Stimulated activated CD8-positive, alpha-beta memory T cell treated with anti-CD3 and anti-CD28 coated beads, Interleukin-15, amount 100 ng/mL, for 4 hours (primary cell): Measurements from ENCODE around the gene SEC16B.
"Not testable (repeated sequence)": the region's sequence is repeated elsewhere in the genome, so short reads cannot be mapped to it uniquely, and the experiment has no call there.

Experiments
- DNase-seq, 2 donors: peaks; one replicate each; pipeline ENCODE4 v3.0.0-alpha.2; 2020; ENCODE audit warnings: low read depth in 2 of 2

SEC16B gene

GRCh38 chr1:177969825-177970371 lies at the start of gene SEC16B:
SEC16B (minus strand) TSS chr1:177970058; CDS start chr1:177967981, 2,077 bp downstream.
- DNase-seq = no peak

DNA sequence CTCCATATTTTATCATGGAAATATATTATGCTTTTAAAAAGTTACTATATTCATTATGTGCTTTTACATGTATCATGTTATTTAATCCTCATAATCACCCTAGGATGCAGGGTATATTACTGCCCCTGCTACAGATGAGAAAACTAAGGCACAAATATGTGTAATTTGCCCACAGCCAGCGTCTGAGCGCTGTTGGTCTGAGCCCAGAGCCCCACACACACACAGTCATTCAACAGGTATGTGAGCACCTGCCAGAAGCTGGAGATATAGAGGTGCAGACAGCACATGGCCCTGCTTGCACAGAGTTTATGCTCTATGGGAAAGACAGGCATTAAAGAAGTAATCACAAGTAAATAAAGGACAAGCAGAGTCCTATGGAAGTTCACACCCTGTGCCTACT lies 49.8 kb upstream of the SEC16B start:
- DNase-seq = no peak

DNA sequence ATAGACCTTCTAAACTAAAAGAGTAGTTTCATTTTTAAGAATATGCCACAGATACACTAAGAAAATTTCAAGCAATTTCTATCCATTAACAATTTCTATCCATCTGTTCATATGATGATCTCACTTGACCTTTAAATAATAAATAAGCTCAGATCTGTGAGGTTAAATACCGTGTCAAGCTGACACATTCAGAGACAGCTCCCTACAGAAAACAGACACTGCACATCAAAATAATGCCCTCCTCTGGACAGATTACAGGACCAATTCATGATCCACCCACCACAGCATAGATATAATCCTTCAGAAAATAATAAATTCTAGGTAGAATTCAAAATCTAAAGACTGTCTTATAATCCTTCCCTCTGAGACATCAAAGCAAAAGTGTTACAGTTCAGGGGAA lies 49.4 kb upstream of the SEC16B start:
- DNase-seq = no peak

DNA sequence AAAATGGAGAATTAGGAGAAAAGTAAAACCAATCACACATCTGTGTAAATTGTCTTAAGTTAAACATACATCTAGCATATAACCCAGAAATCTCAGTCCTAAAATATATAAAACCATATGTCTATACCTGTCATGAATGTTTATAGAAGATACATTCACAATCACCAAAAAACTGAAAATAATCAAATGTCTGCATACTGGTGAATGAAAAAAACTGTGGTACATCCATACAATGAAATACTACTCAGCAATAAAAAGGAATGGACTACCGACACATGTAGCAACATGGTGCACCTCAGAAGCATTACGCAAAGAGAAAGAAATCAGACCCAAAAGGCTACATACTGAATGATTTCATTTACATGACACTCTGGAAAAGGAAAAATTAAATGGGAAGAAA lies 47.7 kb upstream of the SEC16B start:
- DNase-seq = no peak

- DNase-seq = no peak
These were observed 42.1 kb upstream of the SEC16B start for GRCh38 chr1:178011864-178012503.

DNA sequence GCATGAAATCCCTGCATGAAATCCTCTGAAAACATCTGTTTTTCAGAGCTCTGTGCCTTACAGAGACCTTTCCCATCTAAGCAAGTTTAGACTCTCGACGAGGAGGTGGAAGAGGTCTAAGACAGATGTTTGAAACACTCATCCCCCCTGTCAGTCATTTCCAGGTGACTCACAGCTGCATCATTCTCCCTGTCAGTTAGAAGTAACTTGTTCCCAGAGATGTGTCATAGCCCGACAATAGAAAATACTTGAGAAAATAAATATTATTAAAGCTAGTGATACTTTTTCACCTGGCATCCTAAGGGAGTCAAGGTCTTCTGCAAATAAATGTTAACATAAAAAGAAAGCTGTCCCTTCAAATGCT lies 41.6 kb upstream of the SEC16B start:
- no peak for DNase-seq

DNA sequence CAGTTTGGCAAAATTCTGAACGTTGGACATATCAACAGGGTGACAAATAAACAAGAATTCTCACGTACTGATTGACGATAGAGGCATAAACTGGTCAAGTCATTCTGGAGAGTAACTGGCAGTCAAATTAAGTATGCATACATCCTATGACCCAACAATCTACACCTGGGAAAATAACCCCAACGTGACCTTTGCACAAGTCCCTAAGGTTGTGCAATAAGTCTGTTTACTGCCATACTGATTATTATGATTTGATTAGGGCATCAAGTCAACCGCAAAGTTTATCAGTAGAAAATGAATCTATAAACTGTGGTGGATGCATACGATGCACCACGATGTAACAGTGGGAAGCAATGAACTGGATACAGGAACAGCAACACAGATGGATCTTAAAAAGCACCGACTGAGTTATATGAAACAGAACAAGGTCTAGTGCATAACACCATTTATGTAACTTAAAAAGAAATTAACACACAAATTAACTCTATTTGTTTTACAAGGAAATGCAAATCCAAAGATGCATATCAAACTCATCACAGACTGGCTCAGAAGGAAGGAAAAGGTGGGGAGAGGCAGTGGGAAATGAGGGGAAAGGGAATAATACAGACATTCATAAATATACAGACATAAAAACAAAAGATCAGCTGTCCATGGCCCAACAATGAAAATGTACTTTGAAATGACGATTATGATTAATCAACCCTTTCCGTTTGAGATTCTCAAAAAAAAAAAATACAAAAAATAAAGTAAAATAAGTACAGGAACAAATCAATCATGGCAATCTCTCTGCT lies 41.0 kb upstream of the SEC16B start:
- DNase-seq = no peak

- DNase-seq = no peak
These were observed 36.2 kb upstream of the SEC16B start for GRCh38 chr1:178006043-178006442.

- no peak for DNase-seq
These were observed 35.6 kb upstream of the SEC16B start for GRCh38 chr1:178005450-178005849.

DNA sequence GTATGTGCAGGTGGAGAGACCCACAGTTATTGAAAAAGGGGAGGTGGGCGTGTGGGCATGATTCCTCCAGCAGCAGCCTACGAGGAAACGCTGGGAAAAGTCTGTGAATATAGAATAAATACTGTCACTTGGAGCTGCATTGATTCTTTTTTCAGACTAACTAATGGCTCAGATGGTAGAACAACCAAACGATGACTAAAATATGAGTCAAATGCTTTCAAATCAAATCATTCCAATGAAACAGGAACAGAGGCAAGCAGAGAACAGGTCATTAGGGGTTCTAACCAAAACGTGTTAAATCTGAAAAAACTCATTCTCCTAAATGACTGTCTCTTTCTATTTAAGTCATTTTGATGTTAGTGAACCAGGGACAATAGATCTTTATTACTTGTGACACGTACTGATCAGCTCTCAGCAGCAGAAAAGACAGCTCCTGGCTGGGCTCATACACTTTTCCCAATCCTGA lies 35.1 kb upstream of the SEC16B start:
- no peak for DNase-seq

DNA sequence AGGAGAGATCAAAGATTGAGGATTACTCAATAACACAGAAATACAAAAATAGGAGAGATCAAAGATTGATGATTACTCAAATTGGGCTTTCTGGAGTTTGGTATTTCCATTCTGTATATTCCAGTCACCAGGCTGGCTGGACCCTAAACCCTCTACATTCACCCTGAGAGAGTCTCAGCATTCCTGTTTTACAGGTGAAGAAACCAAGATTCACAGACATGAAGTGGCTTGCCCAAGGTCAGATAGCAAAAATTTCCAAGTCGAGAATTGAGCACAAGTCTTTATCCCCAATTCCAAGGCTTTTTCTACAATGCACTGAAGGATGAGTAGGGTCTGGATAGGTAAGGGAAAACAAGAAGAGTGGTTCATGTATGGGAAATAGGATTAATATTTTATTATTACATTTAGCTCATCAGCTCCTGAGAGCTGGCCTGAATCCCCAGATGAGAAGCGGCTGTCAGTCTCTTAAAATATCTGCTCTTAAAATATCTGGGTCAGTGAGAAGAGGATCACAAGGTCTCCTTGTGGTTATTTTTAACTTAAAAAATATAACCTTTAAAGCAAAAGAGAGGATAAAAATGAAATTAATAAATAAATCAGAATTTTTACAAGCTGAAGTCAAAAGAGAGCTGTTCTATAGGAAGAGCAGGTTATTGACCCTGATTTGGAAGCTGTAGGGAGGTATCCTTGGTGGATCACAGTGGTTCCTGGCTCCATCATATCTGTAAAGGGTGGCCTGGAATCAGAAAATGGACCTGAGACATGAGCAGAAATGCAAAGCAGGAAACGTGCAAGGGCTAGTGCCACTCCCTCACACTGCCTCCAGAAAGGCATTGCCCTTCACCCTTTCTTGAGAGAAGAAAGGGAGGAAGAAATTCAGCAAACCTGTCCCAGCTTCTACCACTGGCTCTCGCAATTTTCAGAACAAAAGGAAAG lies 29.1 kb upstream of the SEC16B start:
- DNase-seq = no peak

DNA sequence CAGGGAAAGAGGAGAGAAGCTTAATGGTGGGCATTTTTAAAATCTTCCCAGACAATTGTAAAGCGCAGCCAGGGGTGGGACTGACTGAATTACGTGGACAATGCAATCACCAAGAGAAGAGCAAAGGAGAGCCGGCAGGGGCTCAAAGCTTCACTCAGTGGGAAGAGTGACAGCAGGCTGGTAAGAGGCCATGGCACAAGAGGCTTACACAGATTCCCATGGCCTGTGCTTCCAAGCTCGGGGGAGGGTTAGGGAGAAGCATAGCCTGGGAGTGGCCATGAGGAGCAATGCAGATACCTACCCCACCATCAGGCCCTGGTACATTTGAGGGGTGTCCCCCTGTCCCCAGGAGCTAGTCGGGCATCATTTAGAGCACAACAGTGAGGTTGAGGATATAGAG lies 27.1 kb upstream of the SEC16B start:
- DNase-seq = no peak

DNA sequence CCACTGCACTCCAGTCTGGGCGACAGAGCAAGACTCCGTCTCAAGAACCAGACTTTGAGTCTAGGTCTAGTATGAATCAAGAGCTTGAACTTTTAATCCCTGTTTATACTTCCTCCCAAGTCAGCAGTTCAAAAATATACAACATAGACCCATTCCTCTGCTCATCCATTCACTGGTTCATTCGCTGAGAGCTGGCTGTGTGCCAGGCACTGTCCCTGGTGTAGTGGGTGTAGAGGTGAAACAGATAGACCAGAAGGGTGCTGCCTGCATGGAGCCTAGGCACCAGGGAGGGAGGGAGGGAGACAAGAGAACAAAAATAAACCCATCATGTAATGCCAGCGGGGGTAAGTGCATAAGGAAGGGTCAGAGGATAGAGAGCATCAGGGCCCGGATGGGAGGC lies 25.5 kb upstream of the SEC16B start:
- no peak for DNase-seq

DNA sequence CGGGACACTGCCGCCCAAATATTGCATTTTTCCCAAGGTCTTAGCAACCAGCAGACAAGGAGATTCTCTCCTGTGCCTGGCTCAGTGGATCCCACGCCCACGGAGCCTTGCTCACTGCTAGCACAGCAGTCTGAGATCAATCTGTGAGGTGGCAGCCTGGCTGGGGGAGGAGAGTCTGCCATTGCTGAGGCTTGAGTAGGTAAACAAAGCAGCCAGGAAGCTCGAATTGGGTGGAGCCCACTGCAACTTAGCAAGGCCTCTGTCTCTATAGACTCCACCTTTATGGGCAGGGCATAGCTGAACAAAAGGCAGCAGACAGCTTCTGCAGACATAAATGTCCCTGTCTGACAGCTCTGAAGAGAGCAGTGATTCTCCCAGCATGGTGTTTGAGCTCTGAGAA lies 16.4 kb upstream of the SEC16B start:
- DNase-seq = not testable (repeated sequence)

DNA sequence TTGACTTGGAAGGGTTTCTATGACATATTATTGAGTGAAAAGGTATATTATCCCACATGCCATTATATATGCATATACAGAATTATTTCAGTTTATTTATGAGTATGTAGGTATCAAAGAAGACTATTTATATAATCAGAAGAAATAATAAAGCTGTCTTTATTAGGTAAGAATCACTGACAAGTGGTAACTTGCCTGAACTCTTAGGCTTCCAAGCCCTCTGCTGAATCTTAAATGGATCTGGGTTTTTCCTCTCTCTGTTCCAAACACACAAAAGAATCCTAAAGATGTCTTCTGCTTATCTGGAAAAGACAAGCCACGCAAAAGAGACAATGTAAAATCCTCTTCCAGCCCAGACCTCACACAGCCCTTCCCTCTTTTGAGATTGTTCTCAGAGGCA lies 14.9 kb upstream of the SEC16B start:
- no peak for DNase-seq

- DNase-seq = no peak
These were observed 14.3 kb upstream of the SEC16B start for GRCh38 chr1:177984136-177984525.

DNA sequence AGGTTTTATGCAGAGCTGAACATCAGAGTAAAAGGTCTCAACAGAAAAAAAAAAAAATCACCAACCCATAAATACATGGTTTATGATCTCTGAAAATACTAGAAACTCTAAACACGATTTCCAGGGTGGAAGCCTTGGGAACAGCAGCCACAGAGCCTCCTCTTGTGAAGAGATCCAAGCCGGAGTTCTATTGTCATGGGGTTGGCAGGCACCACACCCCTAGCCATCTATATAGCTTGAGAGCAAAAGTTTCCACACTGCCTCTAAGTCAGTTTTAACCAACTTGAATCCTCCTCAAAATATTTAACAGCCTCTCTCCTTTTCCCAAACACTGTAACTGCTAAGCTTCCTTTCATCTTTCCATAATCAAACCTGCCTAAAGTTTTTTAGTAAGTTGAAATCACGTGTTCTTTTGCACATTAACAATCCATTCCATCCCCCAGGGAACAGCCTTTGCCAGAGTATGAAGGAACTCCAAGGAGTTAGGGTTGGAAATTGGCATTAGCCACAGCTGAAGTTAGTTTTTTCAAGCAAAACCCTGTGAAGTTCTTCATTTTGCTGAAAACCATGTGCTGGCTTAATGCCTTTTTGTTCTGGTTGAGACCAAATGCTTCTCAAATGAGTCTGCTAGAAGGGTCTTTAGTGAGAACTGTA lies 13.8 kb upstream of the SEC16B start:
- no peak for DNase-seq

DNA sequence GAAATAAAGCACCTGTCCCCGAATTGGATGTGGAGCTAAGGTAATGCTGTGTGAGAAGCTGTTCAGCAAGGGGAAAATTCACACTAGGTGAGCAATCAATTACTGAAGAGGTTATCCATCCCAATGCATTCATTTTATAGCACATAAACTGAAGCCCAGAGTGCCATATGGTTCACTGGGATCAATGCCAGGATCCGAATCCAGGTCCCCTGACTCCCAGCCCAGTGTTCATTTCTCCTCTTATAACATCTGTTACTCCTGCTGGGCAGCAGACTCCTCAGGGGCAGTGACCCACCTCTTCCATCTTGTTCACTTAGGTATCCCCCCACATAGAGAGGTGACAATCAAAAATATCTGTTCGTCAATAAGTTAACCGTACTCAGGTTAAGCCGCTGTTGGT lies 13.2 kb upstream of the SEC16B start:
- DNase-seq = no peak

GRCh38 chr1:177981200-177981599 lies 11.3 kb upstream of the SEC16B start:
- no peak for DNase-seq

DNA sequence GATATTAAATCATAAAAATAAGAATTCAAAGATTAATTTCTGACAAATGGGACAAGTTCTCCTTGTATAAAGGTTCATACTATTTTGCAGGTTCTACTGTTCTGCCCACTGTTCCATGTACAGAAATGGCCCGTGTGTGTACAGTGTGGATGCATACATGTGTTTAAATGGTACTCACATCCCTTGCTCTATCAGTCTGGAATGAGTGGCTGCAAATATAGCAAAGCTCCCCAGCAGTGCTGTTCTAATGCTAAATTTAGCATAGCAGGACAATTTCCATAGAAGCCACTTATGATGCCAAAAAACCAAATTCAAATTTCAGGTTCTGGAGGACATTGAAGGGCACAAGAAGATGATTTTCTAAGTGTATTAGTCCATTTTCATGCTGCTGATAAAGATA lies 9.4 kb upstream of the SEC16B start:
- no peak for DNase-seq

GRCh38 chr1:177978530-177978929 lies 8.7 kb upstream of the SEC16B start:
- no peak for DNase-seq

GRCh38 chr1:177977141-177977540 lies 7.3 kb upstream of the SEC16B start:
- no peak for DNase-seq
